GM12872 (cell line): ENCODE data around the gene SC5D.
A peak's percentile ranks its signal among the peaks of the same experiment; 100 is the strongest.

Experiments used
- CTCF ChIP-seq: IDR thresholded peaks from 3 replicates; pipeline ENCODE4 v1.5.1; 2011; ENCODE audit warnings: low read depth, mild to moderate bottlenecking, low read length, moderate library complexity; ENCODE audit not compliant: insufficient read depth

Gene SC5D

DNA sequence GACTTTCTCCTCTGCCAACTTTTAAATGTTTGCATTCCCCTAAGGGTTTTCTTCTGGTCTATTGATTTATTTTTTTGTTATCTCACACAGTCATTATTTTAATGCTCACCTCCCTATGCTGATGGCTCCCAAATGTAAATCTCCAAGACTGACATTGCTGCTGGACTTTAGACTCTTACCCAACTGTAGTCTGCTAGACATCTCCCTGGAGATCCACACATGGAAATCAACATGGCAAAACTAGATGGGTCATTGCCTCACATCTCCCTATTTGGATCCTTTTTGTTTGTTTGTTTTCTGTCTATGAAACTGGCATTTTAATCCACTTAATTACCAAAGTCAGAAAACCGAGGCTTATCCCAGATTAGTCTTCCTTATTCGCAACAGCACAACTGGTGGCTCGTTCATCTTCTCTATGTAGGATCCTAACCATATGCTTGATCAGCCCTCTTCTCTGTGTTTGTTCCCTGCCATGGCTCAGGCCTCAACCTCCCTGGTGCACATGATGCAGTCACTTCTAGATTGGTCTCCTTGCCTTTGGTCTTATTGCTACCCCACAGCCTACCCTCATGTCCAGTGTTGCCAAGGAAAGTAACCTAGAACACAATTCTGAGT is 37.3 kb downstream of the SC5D start:
- no peak for TF ChIP-seq CTCF

DNA sequence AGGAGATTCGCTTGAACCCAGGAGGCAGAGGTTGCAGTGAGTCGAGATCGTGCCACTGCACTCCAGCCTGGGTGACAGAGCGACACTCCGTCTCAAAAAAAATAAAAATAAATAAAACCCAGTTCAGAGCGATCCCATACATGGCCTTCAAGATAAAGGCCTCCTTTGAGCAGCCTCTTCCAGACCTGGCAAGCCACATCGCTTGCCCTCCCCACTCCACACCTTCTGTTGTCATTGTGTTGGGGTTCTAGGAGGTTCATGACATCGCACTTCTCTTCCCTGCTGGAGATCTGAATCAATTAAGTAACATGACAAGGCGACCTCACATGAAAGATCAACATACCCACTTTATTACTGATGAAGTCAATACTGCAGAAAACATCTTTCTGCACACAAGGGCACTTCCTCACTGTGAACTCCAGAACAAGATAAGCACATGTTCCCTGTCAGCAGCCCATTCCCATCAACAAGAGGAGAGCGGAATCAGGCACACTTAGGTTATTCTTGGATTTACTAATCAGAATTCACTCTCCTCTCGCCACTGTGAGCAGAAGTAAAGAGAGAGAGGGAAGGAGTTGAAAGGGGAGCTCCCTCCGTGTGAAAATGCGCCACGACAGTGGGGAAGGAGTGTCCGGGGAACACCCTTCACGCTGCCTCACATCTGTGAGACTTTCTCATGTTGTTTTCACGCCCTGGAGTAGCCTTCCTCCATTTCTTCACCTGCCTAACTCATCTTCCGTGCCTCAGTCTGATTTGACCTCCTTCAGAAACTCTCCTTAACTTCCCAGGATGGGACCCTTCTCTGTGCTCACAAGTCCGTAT is 38.3 kb downstream of the SC5D start:
- TF ChIP-seq CTCF: no peak

DNA sequence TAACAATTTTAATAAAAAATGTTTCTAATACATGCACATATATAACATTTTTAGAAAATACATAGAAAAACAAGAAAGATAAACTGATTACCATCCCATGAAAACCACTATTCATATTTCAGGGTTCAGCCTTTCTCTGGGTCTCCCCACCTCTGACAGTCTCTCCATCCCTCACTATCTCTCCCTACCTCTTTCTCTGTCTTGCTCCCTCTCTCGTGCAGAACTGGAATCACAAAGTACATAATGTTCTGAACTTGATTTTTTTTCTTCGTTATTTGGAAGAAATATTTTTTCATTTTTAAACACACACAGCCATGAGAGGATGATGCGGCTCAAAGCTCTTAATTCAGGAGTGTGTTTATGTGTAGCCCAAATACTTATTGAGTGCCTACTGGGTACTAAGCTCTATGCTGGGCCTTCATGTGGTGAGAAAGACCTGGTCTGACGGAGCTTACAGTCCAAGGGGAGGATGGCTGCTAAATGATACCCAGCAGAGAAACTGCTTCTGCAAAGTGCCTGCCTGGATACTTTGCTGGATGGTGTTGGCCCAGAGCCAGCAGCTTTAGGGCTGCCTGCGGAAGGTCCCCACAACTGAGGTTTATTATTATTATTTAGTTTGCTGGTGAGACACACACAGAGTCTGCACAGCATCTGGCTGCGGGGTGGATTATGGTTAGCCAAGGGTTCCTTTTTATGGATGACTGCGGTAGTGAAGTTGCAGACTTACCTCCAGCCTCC is 42.6 kb downstream of the SC5D start:
- TF ChIP-seq CTCF: peak; percentile 24; the same call in 1 of the 3 replicates

GRCh38 chr11:121336279-121336937 is 43.8 kb downstream of the SC5D start:
- no peak for TF ChIP-seq CTCF

DNA sequence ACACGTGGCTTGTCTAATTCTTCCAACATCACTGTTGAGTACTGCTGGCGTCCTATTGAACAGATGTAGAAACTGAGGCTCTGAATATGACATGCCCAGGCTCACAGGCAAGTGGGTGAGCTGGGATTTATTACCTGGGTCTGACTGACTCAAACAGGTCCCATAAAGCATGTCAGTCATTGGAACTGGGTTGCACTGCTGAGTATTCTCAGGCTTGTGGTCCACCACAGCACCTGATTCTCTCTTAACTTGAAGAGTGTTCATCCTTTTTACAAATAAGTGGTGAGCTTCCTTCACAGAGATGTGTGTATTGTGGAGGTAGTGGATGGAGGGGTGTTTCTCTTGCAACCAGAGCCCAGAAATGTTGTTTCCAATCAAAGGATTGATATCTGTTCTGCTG is 44.5 kb downstream of the SC5D start:
- no peak for TF ChIP-seq CTCF

DNA sequence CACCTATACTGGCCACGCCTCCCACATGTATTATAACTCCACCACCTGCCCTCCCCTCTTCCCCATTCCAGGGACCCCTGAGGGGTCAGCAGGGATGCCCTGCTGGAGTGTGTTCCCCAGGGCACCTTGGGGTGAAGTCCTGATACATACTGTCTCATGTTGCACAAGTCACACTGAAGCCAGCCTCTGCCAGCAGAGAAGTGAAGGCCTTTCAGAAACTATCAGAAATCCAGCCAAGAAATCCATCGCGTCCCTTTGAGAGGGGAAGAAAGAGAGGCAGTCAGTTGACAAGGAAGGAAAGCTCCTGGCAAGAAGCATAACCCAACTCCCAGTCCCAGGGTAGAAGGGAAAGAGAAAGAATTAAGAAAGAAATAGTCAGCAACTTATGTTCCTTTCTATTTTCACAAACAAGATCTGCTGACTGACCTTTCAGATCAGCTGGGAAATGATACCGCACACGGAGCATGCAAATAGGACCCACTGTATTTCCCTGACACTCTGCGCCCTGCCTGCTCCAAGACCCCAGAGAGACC is 45.2 kb downstream of the SC5D start:
- no peak for TF ChIP-seq CTCF
